ENCODE measurements around the gene PPP6R3.

Gene PPP6R3

DNA sequence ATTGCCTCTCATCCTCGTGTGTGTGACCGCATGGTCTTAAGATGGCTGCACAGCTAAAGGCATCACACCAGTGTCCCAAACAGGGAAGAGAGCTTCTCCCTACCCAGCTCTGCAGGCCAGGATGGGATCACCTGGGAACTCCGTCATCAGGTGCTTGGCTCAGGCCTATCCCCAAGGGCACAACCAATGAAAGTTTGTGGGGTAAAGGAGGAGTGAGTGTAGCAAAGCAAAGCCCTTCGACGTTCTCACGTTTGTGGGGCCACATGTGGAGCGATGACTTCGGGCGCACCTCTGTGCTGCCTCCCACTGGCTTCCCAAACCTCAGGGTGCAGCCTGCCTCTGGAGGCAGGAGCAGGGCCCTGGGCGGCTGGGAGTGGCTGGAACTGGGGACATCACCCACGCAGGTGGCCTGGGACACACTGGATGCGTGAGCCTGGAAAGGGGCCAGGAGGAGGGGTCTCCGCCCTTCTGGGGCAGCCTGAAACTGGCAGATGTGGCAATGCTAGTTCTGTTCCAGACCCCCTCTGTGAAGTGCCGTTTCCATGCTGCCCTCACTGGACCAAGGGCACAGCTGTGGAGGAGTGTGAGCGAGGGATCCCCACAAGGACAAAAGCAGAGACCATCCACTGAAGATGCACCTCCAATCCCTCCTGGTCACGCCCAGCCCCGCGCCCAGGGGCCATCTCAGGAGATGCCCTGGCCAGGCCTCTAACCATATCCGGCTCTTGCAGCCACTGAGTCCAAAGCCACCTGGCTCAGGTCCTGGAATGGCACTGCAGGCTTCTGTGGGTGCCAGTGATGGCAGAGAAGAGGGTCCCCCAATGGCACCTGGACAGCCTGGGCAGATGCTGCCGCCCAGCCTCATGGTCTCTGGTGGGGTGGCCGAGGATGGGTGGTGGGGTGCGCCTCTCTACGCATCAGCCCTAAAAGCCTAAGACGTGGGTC lies 193.2 kb downstream of the PPP6R3 start:
- no peak for ATAC-seq

DNA sequence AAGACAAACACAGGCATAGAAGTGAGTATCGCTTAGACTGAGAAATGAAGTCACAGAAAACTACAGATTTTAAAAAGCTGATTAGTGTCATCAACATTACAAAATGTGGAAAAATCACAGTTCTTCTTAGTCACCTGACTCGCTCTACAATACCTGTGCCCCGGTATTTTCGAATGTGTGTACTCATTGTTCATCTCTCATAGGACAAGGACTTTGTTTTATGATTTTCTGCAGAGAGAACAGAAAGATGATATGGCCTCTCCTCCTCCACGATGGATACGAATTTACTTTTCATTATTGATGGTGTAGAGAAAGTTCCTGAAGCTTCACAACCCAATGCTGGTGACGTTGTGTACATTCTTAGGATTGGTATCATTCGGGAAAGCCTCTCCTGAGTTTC lies 194.4 kb downstream of the PPP6R3 start:
- ATAC-seq, result no peak

- no peak for ATAC-seq
These were observed 194.9 kb downstream of the PPP6R3 start for GRCh38 chr11:68655406-68655805.

GRCh38 chr11:68655806-68656205 lies 195.3 kb downstream of the PPP6R3 start:
- no peak for ATAC-seq

DNA sequence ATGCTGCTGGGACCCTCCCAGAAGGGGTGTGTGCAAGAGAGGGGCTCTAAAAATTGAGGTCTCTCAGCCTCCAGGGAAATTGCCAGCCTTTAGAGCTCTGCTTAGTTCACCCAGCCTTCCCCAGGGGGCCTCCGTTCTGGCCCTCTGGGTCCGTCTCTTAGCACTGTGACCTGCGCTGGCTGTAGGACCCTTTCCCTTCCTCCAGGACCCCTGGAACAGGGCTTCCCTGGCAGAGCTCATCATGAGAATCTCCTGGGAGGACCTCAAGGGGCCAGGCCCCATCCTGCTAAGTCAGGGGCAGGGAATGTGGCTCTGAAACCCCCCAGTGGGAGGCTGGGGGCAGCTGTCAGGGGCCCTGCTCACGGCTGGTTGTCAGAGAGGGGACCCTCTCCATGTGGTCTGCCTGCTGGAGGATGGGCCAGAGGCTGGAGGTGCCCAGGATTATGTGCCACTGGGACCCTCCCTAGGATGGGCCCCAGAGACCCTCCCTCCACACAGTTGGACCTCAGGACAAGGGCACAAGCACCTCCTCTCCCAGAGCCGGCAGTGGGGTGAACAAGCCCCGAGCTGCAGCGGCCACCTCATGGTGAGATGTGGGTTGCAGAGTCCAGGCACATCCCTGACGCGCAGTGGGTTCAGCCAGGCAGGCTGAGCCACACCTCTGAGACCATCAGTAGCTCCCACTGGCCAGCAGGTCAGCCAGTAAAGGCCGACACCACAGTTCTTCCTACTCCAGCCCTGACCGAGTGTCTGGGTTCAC lies 196.6 kb downstream of the PPP6R3 start:
- ATAC-seq, result no peak

DNA sequence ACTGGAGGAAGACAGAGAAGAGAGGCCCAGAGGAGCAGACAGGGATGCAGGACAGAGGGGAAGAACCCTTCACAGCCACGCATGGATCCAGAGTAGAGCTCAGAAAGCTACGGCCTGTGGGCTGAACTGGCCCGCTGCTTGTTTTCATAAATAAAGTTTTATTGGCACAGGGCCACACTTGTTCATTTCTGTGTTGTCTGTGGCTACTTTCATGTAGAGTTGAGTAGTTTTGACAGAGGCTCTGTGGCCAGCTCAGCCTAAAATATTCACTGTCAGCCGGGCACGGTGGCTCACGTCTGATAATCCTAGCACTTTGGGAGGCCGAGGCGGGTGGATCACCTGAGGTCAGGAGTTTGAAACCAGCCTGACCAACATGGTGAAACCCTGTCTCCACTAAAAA lies 197.5 kb downstream of the PPP6R3 start:
- no peak for ATAC-seq

DNA sequence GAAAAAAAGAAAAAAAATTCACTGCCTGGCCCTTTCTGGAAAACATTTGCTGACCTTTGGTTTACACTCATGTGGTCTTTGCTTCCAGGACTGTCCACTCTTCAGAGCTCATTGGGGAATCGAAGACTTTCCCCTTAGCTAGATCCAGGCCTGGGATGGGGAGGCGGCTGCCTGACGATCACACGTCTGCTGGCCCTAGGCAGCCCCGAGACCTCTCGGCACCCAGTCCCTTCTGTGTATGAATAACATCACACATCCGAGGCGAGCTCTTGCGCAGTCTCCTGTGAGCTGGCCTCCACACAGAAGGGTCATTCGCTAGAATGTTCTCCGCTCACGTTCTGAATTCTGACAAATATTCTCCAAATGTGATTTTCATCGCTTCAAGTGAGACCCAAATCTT lies 198.1 kb downstream of the PPP6R3 start:
- ATAC-seq, result no peak

GRCh38 chr11:68659158-68659921 lies 198.8 kb downstream of the PPP6R3 start:
- no peak for ATAC-seq

DNA sequence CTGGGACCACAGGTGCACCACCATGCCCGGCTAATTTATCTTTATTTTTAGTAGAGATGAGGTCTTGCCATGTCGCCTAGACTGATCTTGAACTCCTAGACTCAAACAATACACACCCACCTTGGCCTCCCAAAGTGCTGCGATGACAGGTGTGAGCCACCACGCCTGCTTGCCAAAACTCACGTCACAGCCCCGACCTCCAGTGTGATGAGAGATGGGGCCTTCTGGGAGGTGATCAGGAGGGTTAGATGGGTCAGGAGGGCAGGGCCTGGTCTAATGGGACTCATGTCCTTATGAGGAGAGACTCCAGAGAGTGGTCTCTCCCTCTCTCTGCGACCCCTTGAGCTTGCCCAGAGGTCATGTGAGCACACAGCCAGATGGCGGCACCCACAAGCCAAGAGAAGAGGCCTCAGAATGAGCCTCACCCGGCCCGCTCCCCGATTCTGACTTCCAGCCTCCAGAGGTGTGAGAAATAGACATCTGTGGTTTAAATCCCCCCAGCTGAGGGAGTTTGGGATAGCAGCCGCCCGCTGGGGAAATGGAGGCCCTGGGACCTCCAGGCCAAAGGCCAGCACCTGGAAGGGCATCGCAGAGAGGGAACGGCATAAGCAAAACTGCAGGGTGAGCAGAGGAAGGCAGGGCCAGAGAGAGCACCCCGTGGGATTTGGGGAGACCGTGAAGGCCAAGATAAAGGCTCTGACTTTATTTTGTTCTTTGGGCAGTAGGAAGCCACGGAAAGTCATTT lies 199.7 kb downstream of the PPP6R3 start:
- ATAC-seq, result no peak

- ATAC-seq, result no peak
These were observed 200.5 kb downstream of the PPP6R3 start for GRCh38 chr11:68661014-68661413.

GRCh38 chr11:68661697-68662603 lies 201.4 kb downstream of the PPP6R3 start:
- no peak for ATAC-seq

DNA sequence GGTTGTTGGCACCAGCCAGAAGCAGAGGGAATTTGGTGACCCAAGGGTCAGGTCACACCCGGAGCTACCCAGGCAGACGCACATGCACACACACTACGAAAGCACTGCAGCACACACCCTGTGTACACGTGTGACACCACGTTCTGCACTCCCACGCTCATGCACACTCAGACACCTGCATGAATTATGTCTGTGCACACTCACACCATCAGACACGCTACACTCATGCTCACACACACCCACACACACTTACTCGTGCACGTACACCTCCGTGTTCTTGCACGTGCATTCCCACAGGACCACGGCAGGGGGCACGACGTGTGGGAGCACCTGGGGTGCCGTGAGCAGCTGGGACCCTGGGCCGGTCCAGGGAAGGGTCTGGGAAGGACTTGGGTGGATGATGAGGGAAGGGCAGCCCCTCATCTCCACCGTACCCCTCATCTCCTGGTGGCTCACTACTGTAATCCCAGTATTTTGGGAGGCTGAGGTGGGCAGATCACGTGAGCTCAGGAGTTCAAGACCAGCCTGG lies 203.0 kb downstream of the PPP6R3 start:
- ATAC-seq, result no peak

- no peak for ATAC-seq
These were observed 203.6 kb downstream of the PPP6R3 start for GRCh38 chr11:68664141-68664540.

DNA sequence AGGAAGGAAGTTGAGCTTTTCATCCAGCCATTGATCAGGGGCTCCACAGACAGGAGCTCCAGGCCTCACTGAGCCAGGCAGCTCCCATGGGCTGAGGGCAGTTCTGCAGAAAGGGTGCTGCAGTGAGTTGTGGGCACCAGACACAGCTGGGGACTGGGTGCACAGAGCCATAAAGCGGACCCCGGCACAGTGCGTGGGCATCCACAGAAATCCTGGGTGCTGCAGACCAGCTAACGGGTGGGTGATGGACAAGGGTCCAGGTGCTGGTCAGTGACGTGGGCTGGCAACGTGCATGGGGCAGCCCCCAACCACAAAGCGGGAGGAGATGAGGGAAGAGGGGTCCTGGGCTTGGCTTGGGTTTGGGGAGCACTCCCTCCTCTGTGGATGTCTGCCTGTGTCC lies 204.4 kb downstream of the PPP6R3 start:
- no peak for ATAC-seq

All from activated CD4-positive, CD25-positive, alpha-beta regulatory T cell treated with anti-CD3 and anti-CD28 coated beads, Interleukin-2, amount 50 U/mL, for 24 hours (primary cell).